Erythroblast (primary cell): Measurements from ENCODE around the gene ST3GAL6.

Experiments
- GATA1 ChIP-seq: IDR thresholded peaks from 2 replicates; pipeline ENCODE4 v1.6.1; 2011; ENCODE audit warnings: low read depth, mild to moderate bottlenecking, control low read depth, low read length, moderate library complexity
- POLR2A ChIP-seq: IDR thresholded peaks from 2 replicates; pipeline ENCODE4 v1.6.1; 2011; ENCODE audit warnings: mild to moderate bottlenecking, low read length

DNA sequence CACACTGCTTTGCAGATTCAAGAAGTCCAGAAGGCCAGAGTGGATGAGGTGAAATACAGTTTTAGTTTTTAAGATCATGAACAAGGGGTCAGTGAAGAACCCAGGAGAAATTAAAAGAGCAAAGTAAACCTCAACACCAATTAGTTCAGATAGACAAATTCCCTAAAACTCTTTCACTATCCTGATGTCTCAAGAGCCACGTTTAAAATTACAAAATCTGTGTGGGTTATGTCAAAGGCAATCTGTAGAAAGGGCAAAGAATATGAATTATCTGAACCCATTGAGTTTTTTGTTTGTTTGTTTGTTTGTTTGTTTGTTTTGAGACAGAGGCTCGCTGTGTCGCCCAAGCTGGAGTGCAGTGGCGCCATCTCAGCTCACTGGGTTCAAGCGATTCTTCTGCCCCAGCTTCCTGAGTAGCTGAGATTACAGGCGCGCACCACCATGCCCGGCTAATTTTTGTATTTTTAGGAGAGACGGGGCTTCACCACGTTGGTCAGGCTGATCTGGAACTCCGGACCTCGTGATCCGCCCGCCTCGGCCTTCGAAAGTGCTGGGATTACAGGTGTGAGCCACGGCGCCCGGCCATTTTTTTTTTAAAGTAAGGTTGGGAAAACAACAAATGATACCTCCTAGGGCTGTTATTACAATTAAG is 32.1 kb upstream of the ST3GAL6 start:
- TF ChIP-seq POLR2A (no peak), GATA1 (no peak)
